ENCODE results near the gene TOMM40.

- TF ChIP-seq, protein P1, sequence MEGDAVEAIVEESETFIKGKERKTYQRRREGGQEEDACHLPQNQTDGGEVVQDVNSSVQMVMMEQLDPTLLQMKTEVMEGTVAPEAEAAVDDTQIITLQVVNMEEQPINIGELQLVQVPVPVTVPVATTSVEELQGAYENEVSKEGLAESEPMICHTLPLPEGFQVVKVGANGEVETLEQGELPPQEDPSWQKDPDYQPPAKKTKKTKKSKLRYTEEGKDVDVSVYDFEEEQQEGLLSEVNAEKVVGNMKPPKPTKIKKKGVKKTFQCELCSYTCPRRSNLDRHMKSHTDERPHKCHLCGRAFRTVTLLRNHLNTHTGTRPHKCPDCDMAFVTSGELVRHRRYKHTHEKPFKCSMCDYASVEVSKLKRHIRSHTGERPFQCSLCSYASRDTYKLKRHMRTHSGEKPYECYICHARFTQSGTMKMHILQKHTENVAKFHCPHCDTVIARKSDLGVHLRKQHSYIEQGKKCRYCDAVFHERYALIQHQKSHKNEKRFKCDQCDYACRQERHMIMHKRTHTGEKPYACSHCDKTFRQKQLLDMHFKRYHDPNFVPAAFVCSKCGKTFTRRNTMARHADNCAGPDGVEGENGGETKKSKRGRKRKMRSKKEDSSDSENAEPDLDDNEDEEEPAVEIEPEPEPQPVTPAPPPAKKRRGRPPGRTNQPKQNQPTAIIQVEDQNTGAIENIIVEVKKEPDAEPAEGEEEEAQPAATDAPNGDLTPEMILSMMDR (IDR thresholded peaks at IDR 0.05) = no peak
- no peak for TF ChIP-seq POLR2A (IDR thresholded peaks at IDR 0.05)
Measured at GRCh38 chr19:44947041-44947581, 56.1 kb downstream of the TOMM40 start.

Data from body of pancreas (tissue), 4 donors.